SIG-M5 (cell line): ENCODE data around the gene CLPSL2.

ENCODE experiments used
- DNase-seq: peaks from one replicate; lab custom pipeline; 2025; lab: John Stamatoyannopoulos, UW

The CLPSL2 gene

GRCh38 chr6:35746516-35746915 is 29.9 kb upstream of the CLPSL2 start:
- no peak for DNase-seq

- DNase-seq: no peak
Measured at GRCh38 chr6:35747877-35748276, 28.5 kb upstream of the CLPSL2 start.

GRCh38 chr6:35750557-35750956 is 25.8 kb upstream of the CLPSL2 start:
- no peak for DNase-seq

- no peak for DNase-seq
Measured at GRCh38 chr6:35751594-35751993, 24.8 kb upstream of the CLPSL2 start.

GRCh38 chr6:35752330-35752729 is 24.1 kb upstream of the CLPSL2 start:
- DNase-seq: no peak

- DNase-seq: no peak
Measured at GRCh38 chr6:35754452-35755277, 21.7 kb upstream of the CLPSL2 start.

- DNase-seq: no peak
Measured at GRCh38 chr6:35755278-35755924, 21.0 kb upstream of the CLPSL2 start.

- no peak for DNase-seq
Measured at GRCh38 chr6:35757456-35758123, 18.8 kb upstream of the CLPSL2 start.

GRCh38 chr6:35759426-35759825 is 17.0 kb upstream of the CLPSL2 start:
- DNase-seq: no peak

- DNase-seq: no peak
Measured at GRCh38 chr6:35765739-35766138, 10.7 kb upstream of the CLPSL2 start.

- DNase-seq: no peak
Measured at GRCh38 chr6:35769211-35769610, 7.2 kb upstream of the CLPSL2 start.

- no peak for DNase-seq
Measured at GRCh38 chr6:35771343-35771627, 5.1 kb upstream of the CLPSL2 start.

- DNase-seq: no peak
Measured at GRCh38 chr6:35774116-35774794, 2.1 kb upstream of the CLPSL2 start.

GRCh38 chr6:35775031-35775430 is 1.4 kb upstream of the CLPSL2 start:
- DNase-seq: no peak

- DNase-seq: no peak
Measured at GRCh38 chr6:35777356-35778102, 1.1 kb downstream of the CLPSL2 start.

GRCh38 chr6:35778437-35778836 is 2.0 kb downstream of the CLPSL2 start:
- DNase-seq: no peak

GRCh38 chr6:35780719-35781118 is 4.3 kb downstream of the CLPSL2 start, which contains the start of gene CLPSL1:
Gene CLPSL1, plus strand, starts transcription at chr6:35781019. Its CDS starts 92 bp downstream, at chr6:35781111.
- no peak for DNase-seq

- DNase-seq: no peak
Measured at GRCh38 chr6:35781290-35781689, 4.9 kb downstream of the CLPSL2 start.

GRCh38 chr6:35782424-35782823 is 6.0 kb downstream of the CLPSL2 start:
- no peak for DNase-seq

GRCh38 chr6:35784200-35784599 is 7.8 kb downstream of the CLPSL2 start:
- DNase-seq: no peak

- no peak for DNase-seq
Measured at GRCh38 chr6:35786272-35786671, 9.9 kb downstream of the CLPSL2 start.

GRCh38 chr6:35786810-35787209 is 10.4 kb downstream of the CLPSL2 start:
- no peak for DNase-seq
